Transverse colon (tissue), 4 donors: ENCODE measurements around the gene SPINK13. TPM values are rescaled to one million over a fixed set of nuclear protein-coding genes. Genes with fewer than 3 reads are reported as not detected.

Experiments
- DNase-seq: peaks from one replicate; pipeline ENCODE4 v3.0.0-alpha.2; 2019
- H3K27ac ChIP-seq, 4 donors: fragments of 200-600 bp; sonication (generic); 2 replicates each; pipeline ENCODE4 v1.5.1; 2016 to 2018; ENCODE audit warnings: inconsistent platforms in 4 of 4
- H3K27me3 ChIP-seq: fragments of 200-600 bp; sonication (generic); 2 replicates; pipeline ENCODE4 v1.5.1; 2017; ENCODE audit warnings: inconsistent platforms
- H3K36me3 ChIP-seq, 4 donors: fragments of 200-600 bp; sonication (generic); 2 replicates each; pipeline ENCODE4 v1.5.1; 2017 to 2019; ENCODE audit warnings: inconsistent platforms in 4 of 4
- H3K4me1 ChIP-seq, 4 donors: fragments of 200-600 bp; sonication (generic); 2 replicates each; pipeline ENCODE4 v1.5.1; 2017 to 2020; ENCODE audit warnings: inconsistent platforms in 4 of 4
- H3K4me3 ChIP-seq, 4 donors: fragments of 200-600 bp; sonication (generic); 1 replicate in 1 of 4; 2 replicates in 3 of 4; pipeline versions ENCODE4 v1.5.1 to v1.6.1; 2017 to 2019; ENCODE audit warnings: inconsistent platforms in 4 of 4
- H3K9me3 ChIP-seq, 2 donors: fragments of 200-600 bp; sonication (generic); 2 replicates each; pipeline ENCODE4 v1.5.1; 2017 to 2019; ENCODE audit warnings: inconsistent platforms in 2 of 2
- EP300 ChIP-seq: sonication (generic); formaldehyde crosslinking; IDR thresholded peaks from one replicate; pipeline ENCODE4 v1.6.1; 2017; ENCODE audit warnings: antibody characterized with exemption, low read depth
- POLR2A ChIP-seq: fragments of 450-650 bp; IDR thresholded peaks from one replicate; pipeline ENCODE4 v1.6.1; 2016; ENCODE audit warnings: antibody characterized with exemption, mild to moderate bottlenecking, moderate library complexity
- POLR2AphosphoS5 ChIP-seq, 3 donors: sonication (generic); formaldehyde crosslinking; IDR thresholded peaks; one replicate each; pipeline ENCODE4 v1.6.1; 2016; ENCODE audit warnings: antibody characterized with exemption in 3 of 3
- WGBS, 2 donors: methylation state at CpG; one replicate each; pipeline ENCODE4 v1.1.5; 2018; ENCODE audit warnings: low coverage in 1 of 2; 5-methylcytosine and 5-hydroxymethylcytosine counted together
- in situ Hi-C, 4 donors: fragments of 200-750 bp; cut with MboI; loops; one replicate each; pipeline versions ENCODE4 v1.15.0 to v1.15.1; 2017; ENCODE audit warnings: low sequenced_read_pairs in 3 of 4, low pct_ligation_motif_present in 1 of 4, low pct_unique_long_range_greater_than_20kb in 1 of 4
- intact Hi-C: fragments of 100-400 bp; cut with DNase I; formaldehyde crosslinking; loops from one replicate; pipeline ENCODE4 v1.15.1; 2023; ENCODE audit warnings: low total_unique reads
- small RNA-seq, 4 donors: library from RNA; depleted of rRNA; stranded (forward); fragments of <200 nt; gene quantifications; one replicate each; pipeline ENCODE3, GENCODE V24; 2016
- total RNA-seq, 4 donors: library from RNA; depleted of rRNA; stranded (reverse); fragments of >200 nt; gene quantifications; one replicate each; pipeline ENCODE4 v1.1.0, GENCODE V29; 2016
- TF ChIP-seq, protein P1 (sequence below), 5 experiments: fragments of 200-600 bp in 3 of 5; fragments of 450-650 bp in 2 of 5; sonication (generic) in 3 of 5; IDR thresholded peaks; 1 replicate in 2 of 5; 2 replicates in 3 of 5; pipeline ENCODE4 v1.5.1; 2016 to 2017; ENCODE audit warnings: antibody characterized with exemption in 5 of 5, inconsistent platforms in 3 of 5, mild to moderate bottlenecking in 2 of 5, moderate library complexity in 1 of 5

The SPINK13 gene
- total RNA-seq, 4 donors from 2014 or later: not detected

DNA sequence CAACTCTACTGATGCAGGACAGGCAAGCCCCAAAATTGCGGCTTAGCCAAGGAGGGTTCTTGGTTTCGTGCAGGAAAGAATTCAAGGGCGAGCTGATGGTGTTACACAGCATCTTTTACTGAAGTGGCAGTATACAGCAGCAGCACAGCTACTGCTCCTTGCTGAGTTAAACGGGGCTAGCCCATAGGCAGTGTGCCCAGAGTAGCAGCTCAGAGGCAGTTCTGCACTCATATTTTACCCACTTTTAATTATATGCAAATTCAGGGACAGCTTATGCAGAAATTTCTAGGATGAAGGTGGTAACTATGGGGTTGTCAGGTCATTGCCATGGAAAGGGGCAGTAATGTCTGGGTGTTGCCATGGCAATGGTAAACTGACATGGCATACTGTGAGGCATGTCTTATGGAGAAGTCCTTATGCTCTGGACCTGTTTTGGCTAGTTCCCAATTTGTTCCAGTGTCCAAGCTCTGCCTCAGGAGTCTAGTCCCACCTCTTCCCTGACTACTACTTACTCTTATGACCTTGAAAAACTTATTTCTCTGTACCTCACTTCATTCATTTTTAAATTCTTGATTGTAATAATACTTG, 64.8 kb downstream of the SPINK13 start:
- Histone ChIP-seq H3K27ac (no peak overlapping the region), H3K4me1 (no peaks in the 10 kb centered on the region), H3K9me3 (no peaks in the 10 kb centered on the region), H3K27me3 (no peaks in the 10 kb centered on the region), H3K4me3 (no peak overlapping the region), H3K36me3 (no peaks in the 10 kb centered on the region)
- no peak for DNase-seq
- TF ChIP-seq, protein P1, sequence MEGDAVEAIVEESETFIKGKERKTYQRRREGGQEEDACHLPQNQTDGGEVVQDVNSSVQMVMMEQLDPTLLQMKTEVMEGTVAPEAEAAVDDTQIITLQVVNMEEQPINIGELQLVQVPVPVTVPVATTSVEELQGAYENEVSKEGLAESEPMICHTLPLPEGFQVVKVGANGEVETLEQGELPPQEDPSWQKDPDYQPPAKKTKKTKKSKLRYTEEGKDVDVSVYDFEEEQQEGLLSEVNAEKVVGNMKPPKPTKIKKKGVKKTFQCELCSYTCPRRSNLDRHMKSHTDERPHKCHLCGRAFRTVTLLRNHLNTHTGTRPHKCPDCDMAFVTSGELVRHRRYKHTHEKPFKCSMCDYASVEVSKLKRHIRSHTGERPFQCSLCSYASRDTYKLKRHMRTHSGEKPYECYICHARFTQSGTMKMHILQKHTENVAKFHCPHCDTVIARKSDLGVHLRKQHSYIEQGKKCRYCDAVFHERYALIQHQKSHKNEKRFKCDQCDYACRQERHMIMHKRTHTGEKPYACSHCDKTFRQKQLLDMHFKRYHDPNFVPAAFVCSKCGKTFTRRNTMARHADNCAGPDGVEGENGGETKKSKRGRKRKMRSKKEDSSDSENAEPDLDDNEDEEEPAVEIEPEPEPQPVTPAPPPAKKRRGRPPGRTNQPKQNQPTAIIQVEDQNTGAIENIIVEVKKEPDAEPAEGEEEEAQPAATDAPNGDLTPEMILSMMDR (IDR thresholded peaks at IDR 0.05): no peak
- TF ChIP-seq POLR2A (no peak), EP300 (no peak), POLR2AphosphoS5 (IDR thresholded peaks at IDR 0.05) (no peak)
- in situ Hi-C loops: no loop called here
- intact Hi-C loops: no loop called here
- WGBS, 2 donors: 91 to 100% methylated on average over 1 to 4 of the region's 4 CpGs

DNA sequence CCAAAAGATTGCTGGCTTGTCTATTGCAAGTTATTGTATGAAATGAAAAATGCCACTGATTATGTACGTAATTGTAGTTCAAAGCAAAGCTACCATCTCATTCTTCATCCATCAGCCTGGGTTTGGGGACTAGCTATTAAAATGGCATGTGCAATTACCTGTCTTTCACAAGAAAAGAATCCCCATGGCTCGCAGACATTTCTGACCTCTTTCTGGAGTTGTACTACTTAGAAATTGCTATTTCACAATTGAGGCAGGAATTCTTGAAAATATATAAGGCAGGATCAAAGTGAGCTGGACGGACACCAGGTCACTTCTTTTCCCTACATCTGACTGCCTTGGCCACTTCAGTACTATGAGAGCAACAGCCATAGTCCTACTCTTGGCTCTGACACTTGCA, 66.7 kb downstream of the SPINK13 start, which contains the start of gene SPINK9:
Gene SPINK9 (plus strand): TSS at position 301 of the 400 bp plus-strand sequence. CDS start 55 bp downstream, at position 356.
- Histone ChIP-seq H3K9me3 (no peaks in the 10 kb centered on the region), H3K27ac (no peak within 1 kb of the TSS), H3K27me3 (no peaks in the 10 kb centered on the region), H3K4me3 (no peak within 1 kb of the TSS), H3K36me3 (no peaks in the 10 kb centered on the region), H3K4me1 (no peaks in the 10 kb centered on the region)
- intact Hi-C loops (no loop called here), in situ Hi-C loops (no loop called here)
- 92 to 96% methylated on average over 3 of the region's 3 CpGs for WGBS, 2 donors
- TF ChIP-seq POLR2AphosphoS5 (IDR thresholded peaks at IDR 0.05) (no peak), POLR2A (no peak), EP300 (no peak)
- TF ChIP-seq, protein P1 (IDR thresholded peaks at IDR 0.05): no peak
- DNase-seq: no peak

Small RNA genes lying within 50 kb of the gene (small RNA-seq; reads per million reads assigned to genes)
- 0 reads per million in 4 donors for gene HMGN1P16

Other genes with a start within 250 kb of the SPINK13 start
- gene SPINK5, start 204.8 kb upstream of the SPINK13 start, total RNA-seq: 1 to 10 TPM; 2.6 to 7.1 (median 4.1) TPM
- not detected for gene SPINK14, start 100.2 kb upstream of the SPINK13 start, total RNA-seq
- gene SPINK6, start 65.8 kb upstream of the SPINK13 start, total RNA-seq: not detected
- gene MARCOL, start 30.3 kb upstream of the SPINK13 start, total RNA-seq: not detected
- gene SPINK7, start 43.6 kb downstream of the SPINK13 start, total RNA-seq: not detected
- not detected for gene SPINK9, start 66.8 kb downstream of the SPINK13 start, total RNA-seq
- 100 to 1,000 TPM in 1 of 4 donors, 10 to 100 TPM in 3; 70.0 to 182 (median 79.3) TPM for gene FBXO38, start 115.2 kb downstream of the SPINK13 start, total RNA-seq